Keratinocyte (primary cell): Measurements from ENCODE around the gene ULK4. TPM values are rescaled to one million over a fixed set of nuclear protein-coding genes. Genes with fewer than 3 reads are reported as not detected.
A peak's percentile ranks its signal among the peaks of the same experiment; 100 is the strongest.

Experiments
- DNase-seq: peaks from one replicate; pipeline ENCODE4 v3.0.0-alpha.2; 2011; ENCODE audit warnings: low read depth, missing footprints, low spot score
- FAIRE-seq: peaks from 2 replicates; lab custom pipeline; 2011; peaks lifted over from hg19 to GRCh38; lab: Jason Lieb, UNC
- H2AFZ ChIP-seq: 2 replicates; pipeline ENCODE4 v1.6.0; 2012; ENCODE audit warnings: low read length, control low read depth, inconsistent platforms; ENCODE audit not compliant: control insufficient read depth
- H3K27ac ChIP-seq: 2 replicates; pipeline ENCODE4 v1.5.1; 2011; ENCODE audit warnings: low read length; ENCODE audit not compliant: control insufficient read depth, insufficient read depth
- H3K27me3 ChIP-seq: 3 replicates; pipeline ENCODE4 v1.6.0; 2011; ENCODE audit warnings: low read length; ENCODE audit not compliant: control insufficient read depth, insufficient read depth; ENCODE audit errors: extremely low read depth
- H3K36me3 ChIP-seq, 2 experiments: 2 replicates in 1 of 2; 3 replicates in 1 of 2; pipeline ENCODE4 v1.5.1; 2011; ENCODE audit warnings: low read length in 2 of 2, mild to moderate bottlenecking in 1 of 2; ENCODE audit not compliant: control insufficient read depth in 2 of 2, insufficient read depth in 2 of 2; ENCODE audit errors: extremely low read depth in 1 of 2
- H3K4me1 ChIP-seq: 3 replicates; pipeline ENCODE4 v1.5.1; 2011; ENCODE audit warnings: low read length; ENCODE audit not compliant: control insufficient read depth, insufficient read depth; ENCODE audit errors: extremely low read depth
- H3K4me2 ChIP-seq: 3 replicates; pipeline ENCODE4 v1.6.0; 2011; ENCODE audit warnings: low read depth, low read length; ENCODE audit not compliant: control insufficient read depth, insufficient read depth; ENCODE audit errors: extremely low read depth
- H3K4me3 ChIP-seq, 3 experiments: fragments of 200-600 bp in 1 of 3; sonication (generic) in 1 of 3; 2 replicates in 2 of 3; 3 replicates in 1 of 3; pipeline ENCODE4 v1.5.1; 2011 to 2016; ENCODE audit warnings: low read length in 3 of 3, mild to moderate bottlenecking in 3 of 3, control low read depth in 2 of 3, inconsistent platforms in 1 of 3, low read depth in 1 of 3, mixed read lengths in 1 of 3, mixed run types in 1 of 3, moderate library complexity in 1 of 3; ENCODE audit not compliant: control insufficient read depth in 2 of 3, insufficient read depth in 2 of 3; ENCODE audit errors: extremely low read depth in 1 of 3
- H3K79me2 ChIP-seq: 2 replicates; pipeline ENCODE4 v1.6.0; 2012; ENCODE audit warnings: low read length; ENCODE audit not compliant: control insufficient read depth, insufficient read depth
- H3K9ac ChIP-seq: 3 replicates; pipeline ENCODE4 v1.6.0; 2011; ENCODE audit warnings: low read length; ENCODE audit not compliant: control insufficient read depth, insufficient read depth; ENCODE audit errors: extremely low read depth
- H3K9me1 ChIP-seq: 3 replicates; pipeline ENCODE4 v1.6.0; 2011; ENCODE audit warnings: low read length; ENCODE audit not compliant: control insufficient read depth, insufficient read depth; ENCODE audit errors: extremely low read depth
- H3K9me3 ChIP-seq: 2 replicates; pipeline ENCODE4 v1.5.1; 2012; ENCODE audit warnings: low read depth, low read length; ENCODE audit not compliant: control insufficient read depth
- H4K20me1 ChIP-seq: 3 replicates; pipeline ENCODE4 v1.6.0; 2011; ENCODE audit warnings: low read length; ENCODE audit not compliant: control insufficient read depth, insufficient read depth; ENCODE audit errors: extremely low read depth
- CTCF ChIP-seq, 3 experiments: IDR thresholded peaks in 1 of 3; conservative IDR thresholded peaks in 1 of 3; optimal IDR thresholded peaks in 1 of 3; 2 replicates in 2 of 3; 3 replicates in 1 of 3; pipeline versions ENCODE3 to v1.5.1; 2011; ENCODE audit warnings: low read length in 3 of 3, mild to moderate bottlenecking in 3 of 3, moderate library complexity in 2 of 3, control low read depth in 1 of 3, inconsistent platforms in 1 of 3; ENCODE audit not compliant: insufficient read depth in 2 of 3; ENCODE audit errors: extremely low read depth in 1 of 3
- EZH2 ChIP-seq: IDR thresholded peaks from one replicate; pipeline ENCODE4 v1.6.1; 2012; ENCODE audit warnings: inconsistent platforms, mild to moderate bottlenecking, low read length, moderate library complexity
- dilution Hi-C: fragments of 300-500 bp; cut with MboI; formaldehyde crosslinking; loops from one replicate; pipeline ENCODE4 v1.7.0; 2020; ENCODE audit warnings: low sequenced_read_pairs; ENCODE audit not compliant: extremely low pct_ligation_motif_present
- polyA plus RNA-seq, 5 experiments: library from polyadenylated mRNA; depleted of rRNA in 3 of 5; stranded (reverse) in 3 of 5; stranded (forward) in 1 of 5; unstranded in 1 of 5; fragments of >200 nt; gene quantifications; 1 replicate in 1 of 5; 2 replicates in 3 of 5; 3 replicates in 1 of 5; pipeline versions ENCODE4 v1.2.1 to v1.2.3, GENCODE V29; 2011 to 2012; ENCODE audit warnings: missing spikeins in 2 of 5, low read depth in 1 of 5, low replicate concordance in 1 of 5

Gene ULK4
- polyA plus RNA-seq, 1 donor (not counting 4 experiments of a cell fraction or from before 2014, with no cell fraction given): 6.1 TPM

GRCh38 chr3:41450416-41451231 lies 511.3 kb downstream of the ULK4 start:
- TF ChIP-seq EZH2: no peak
- peak; percentile 7 to 33 (median 10) for TF ChIP-seq CTCF (optimal IDR thresholded peaks at IDR 0.05 in 1 of 3, IDR thresholded peaks at IDR 0.05 in 1 of 3, conservative IDR thresholded peaks at IDR 0.05 in 1 of 3; ENCODE audit: extremely low read depth in 1 of 3, insufficient read depth in 2 of 3, low read length in 3 of 3)
- no peak for FAIRE-seq
- dilution Hi-C loops: no loop called here

GRCh38 chr3:41448396-41448795 lies 513.5 kb downstream of the ULK4 start:
- H3K4me1 ChIP-seq: no peaks in the 10 kb centered on the region
- TF ChIP-seq CTCF (optimal IDR thresholded peaks at IDR 0.05 in 1 of 3, IDR thresholded peaks at IDR 0.05 in 1 of 3, conservative IDR thresholded peaks at IDR 0.05 in 1 of 3; ENCODE audit: extremely low read depth in 1 of 3, insufficient read depth in 2 of 3, low read length in 3 of 3) (peak in 2 of 3 experiments; percentile 19 to 27), EZH2 (no peak)
- dilution Hi-C loops: no loop called here
- FAIRE-seq (no peak), DNase-seq (no peak)
- H3K4me2 ChIP-seq: no peak overlapping the region
- H3K9me3 ChIP-seq: no peaks in the 10 kb centered on the region
- H3K36me3 ChIP-seq: no peaks in the 10 kb centered on the region
- H2AFZ ChIP-seq: no peak overlapping the region
- H3K9ac ChIP-seq: no peak overlapping the region
- H4K20me1 ChIP-seq: no peaks in the 10 kb centered on the region
- no peaks in the 10 kb centered on the region for H3K27me3 ChIP-seq
- H3K27ac ChIP-seq: no peak overlapping the region
- no peaks in the 10 kb centered on the region for H3K9me1 ChIP-seq
- H3K4me3 ChIP-seq: no peak overlapping the region
- H3K79me2 ChIP-seq: no peaks in the 10 kb centered on the region

More at GRCh38 chr3:41450416-41451231, 511.3 kb downstream of the ULK4 start:
- Histone ChIP-seq H3K27ac (no peak overlapping the region), H2AFZ (no peak overlapping the region), H3K9me3 (no peaks in the 10 kb centered on the region), H3K4me2 (no peak overlapping the region), H3K4me1 (no peaks in the 10 kb centered on the region), H3K36me3 (no peaks in the 10 kb centered on the region), H3K9me1 (no peaks in the 10 kb centered on the region), H3K9ac (no peak overlapping the region), H3K27me3 (no peaks in the 10 kb centered on the region), H3K4me3 (no peak overlapping the region), H4K20me1 (no peaks in the 10 kb centered on the region), H3K79me2 (no peaks in the 10 kb centered on the region)
- DNase-seq: no peak
